NCI-H2081 treated with DMSO at 0.1 percent for 48 hours (cell line): Measurements from ENCODE around the gene PNPLA6.
A peak's percentile ranks its signal among the peaks of the same experiment; 100 is the strongest.

Experiments
- DNase-seq: peaks from one replicate; lab custom pipeline; 2025; lab: John Stamatoyannopoulos, UW

PNPLA6 gene

GRCh38 chr19:7535047-7535997 lies at the start of gene PNPLA6:
Gene PNPLA6 (plus strand): TSS chr19:7535717. CDS start chr19:7535789, 72 bp downstream.
- DNase-seq: peak; percentile 27

- no peak for DNase-seq
Measured at GRCh38 chr19:7486923-7487322, 48.6 kb upstream of the PNPLA6 start.

GRCh38 chr19:7488736-7489353 lies 46.7 kb upstream of the PNPLA6 start, which contains the start of gene PEX11G:
Gene PEX11G (minus strand): TSS chr19:7489035. CDS start chr19:7489010, 25 bp downstream.
- peak; percentile 45 for DNase-seq

GRCh38 chr19:7489609-7490044 lies 45.9 kb upstream of the PNPLA6 start:
- no peak for DNase-seq

GRCh38 chr19:7492142-7492541 lies 43.4 kb upstream of the PNPLA6 start:
- DNase-seq: no peak

- DNase-seq: no peak
Measured at GRCh38 chr19:7492558-7492957, 43.0 kb upstream of the PNPLA6 start.

- no peak for DNase-seq
Measured at GRCh38 chr19:7494416-7495098, 41.0 kb upstream of the PNPLA6 start.

- DNase-seq: no peak
Measured at GRCh38 chr19:7497292-7497691, 38.2 kb upstream of the PNPLA6 start.

- peak; percentile 27 for DNase-seq
Measured at GRCh38 chr19:7500811-7501450, 34.6 kb upstream of the PNPLA6 start.

- no peak for DNase-seq
Measured at GRCh38 chr19:7502552-7502951, 33.0 kb upstream of the PNPLA6 start.

GRCh38 chr19:7504684-7505083 lies 30.8 kb upstream of the PNPLA6 start:
- no peak for DNase-seq

GRCh38 chr19:7505288-7505681 lies 30.2 kb upstream of the PNPLA6 start:
- no peak for DNase-seq

GRCh38 chr19:7505682-7506384 lies 29.7 kb upstream of the PNPLA6 start:
- no peak for DNase-seq

GRCh38 chr19:7506385-7507328 lies 28.9 kb upstream of the PNPLA6 start:
- no peak for DNase-seq

GRCh38 chr19:7507884-7508283 lies 27.6 kb upstream of the PNPLA6 start:
- no peak for DNase-seq

GRCh38 chr19:7509625-7510024 lies 25.9 kb upstream of the PNPLA6 start:
- no peak for DNase-seq

GRCh38 chr19:7512400-7512851 lies 23.1 kb upstream of the PNPLA6 start:
- no peak for DNase-seq

GRCh38 chr19:7513809-7514642 lies 21.5 kb upstream of the PNPLA6 start:
- DNase-seq: no peak

- DNase-seq: no peak
Measured at GRCh38 chr19:7515110-7515644, 20.3 kb upstream of the PNPLA6 start.
